Liver (tissue), 9 donors: Measurements from ENCODE around the gene CTNNAL1. TPM values are rescaled to one million over a fixed set of nuclear protein-coding genes. Genes with fewer than 3 reads are reported as not detected.

Source experiments
- DNase-seq: peaks from one replicate; pipeline ENCODE4 v3.0.0-alpha.2; 2017; ENCODE audit warnings: low spot score
- H3K27ac ChIP-seq, 2 donors: one replicate each; pipeline ENCODE4 v1.7.0; 2013; ENCODE audit warnings: inconsistent platforms in 2 of 2, low read length in 2 of 2, control low read depth in 1 of 2, low read depth in 1 of 2, mild to moderate bottlenecking in 1 of 2
- H3K27me3 ChIP-seq, 4 donors: one replicate each; pipeline versions ENCODE4 v1.6.1 to v1.7.0; 2013; ENCODE audit warnings: low read length in 3 of 4, inconsistent platforms in 1 of 4, mild to moderate bottlenecking in 1 of 4, moderate library complexity in 1 of 4; ENCODE audit not compliant: control insufficient read depth in 4 of 4, insufficient read depth in 4 of 4
- H3K36me3 ChIP-seq, 4 donors: one replicate each; pipeline versions ENCODE4 v1.6.1 to v1.7.0; 2013; ENCODE audit warnings: low read length in 3 of 4, mild to moderate bottlenecking in 3 of 4, low read depth in 1 of 4, moderate library complexity in 1 of 4; ENCODE audit not compliant: control insufficient read depth in 4 of 4, insufficient read depth in 3 of 4
- H3K4me1 ChIP-seq, 4 donors: one replicate each; pipeline versions ENCODE4 v1.6.1 to v1.7.0; 2013; ENCODE audit warnings: low read length in 3 of 4, mild to moderate bottlenecking in 3 of 4, moderate library complexity in 1 of 4; ENCODE audit not compliant: control insufficient read depth in 4 of 4, insufficient read depth in 4 of 4
- H3K4me3 ChIP-seq, 3 donors: one replicate each; pipeline versions ENCODE4 v1.6.1 to v1.7.0; 2013; ENCODE audit warnings: low read length in 3 of 3, control low read depth in 1 of 3, low read depth in 1 of 3, mild to moderate bottlenecking in 1 of 3
- H3K9ac ChIP-seq, 2 donors: one replicate each; pipeline ENCODE4 v1.7.0; 2013; ENCODE audit warnings: low read length in 2 of 2, mild to moderate bottlenecking in 2 of 2, moderate library complexity in 2 of 2, control low read depth in 1 of 2, low read depth in 1 of 2
- H3K9me3 ChIP-seq, 4 donors: one replicate each; pipeline versions ENCODE4 v1.6.1 to v1.7.0; 2013; ENCODE audit warnings: low read length in 3 of 4; ENCODE audit not compliant: control insufficient read depth in 4 of 4
- ATF3 ChIP-seq: IDR thresholded peaks from 2 replicates; pipeline ENCODE4 v1.6.1; 2016; ENCODE audit warnings: antibody characterized with exemption
- CTCF ChIP-seq: fragments of 150-350 bp; IDR thresholded peaks from 2 replicates; pipeline ENCODE4 v1.5.1; 2017; ENCODE audit warnings: improper control_type of control experiment, low read depth, low read length; ENCODE audit not compliant: missing input control
- EGR1 ChIP-seq, 2 donors: IDR thresholded peaks; 2 replicates each; pipeline ENCODE4 v1.6.1; 2016 to 2018; ENCODE audit warnings: antibody characterized with exemption in 2 of 2, low read depth in 2 of 2
- FOXA1 ChIP-seq: IDR thresholded peaks from 2 replicates; pipeline ENCODE4 v1.6.1; 2016; ENCODE audit warnings: antibody characterized with exemption
- FOXA2 ChIP-seq: IDR thresholded peaks from 2 replicates; pipeline ENCODE4 v1.6.1; 2016; ENCODE audit warnings: antibody characterized with exemption
- GABPA ChIP-seq, 2 donors: IDR thresholded peaks in 1 of 2; conservative IDR thresholded peaks in 1 of 2; 2 replicates each; pipeline ENCODE4 v1.6.1; 2016; ENCODE audit warnings: antibody characterized with exemption in 2 of 2, mild to moderate bottlenecking in 1 of 2, moderate library complexity in 1 of 2
- HNF4A ChIP-seq, 2 donors: conservative IDR thresholded peaks; 2 replicates each; pipeline ENCODE4 v1.6.1; 2016; ENCODE audit warnings: antibody characterized with exemption in 2 of 2, mild to moderate bottlenecking in 2 of 2
- HNF4G ChIP-seq: IDR thresholded peaks from 2 replicates; pipeline ENCODE4 v1.6.1; 2016; ENCODE audit warnings: antibody characterized with exemption
- JUND ChIP-seq, 2 donors: IDR thresholded peaks; 2 replicates each; pipeline ENCODE4 v1.6.1; 2016; ENCODE audit warnings: antibody characterized with exemption in 2 of 2
- MAX ChIP-seq: IDR thresholded peaks from 2 replicates; pipeline ENCODE4 v1.6.1; 2016; ENCODE audit warnings: antibody characterized with exemption
- NR2F2 ChIP-seq: IDR thresholded peaks from 2 replicates; pipeline ENCODE4 v1.6.1; 2016; ENCODE audit warnings: antibody characterized with exemption
- RAD21 ChIP-seq, 2 donors: IDR thresholded peaks; 2 replicates each; pipeline ENCODE4 v1.6.1; 2016; ENCODE audit warnings: antibody characterized with exemption in 2 of 2, mild to moderate bottlenecking in 2 of 2
- RXRA ChIP-seq, 2 donors: IDR thresholded peaks; 2 replicates each; pipeline ENCODE4 v1.6.1; 2017 to 2018; ENCODE audit warnings: antibody characterized with exemption in 2 of 2, mild to moderate bottlenecking in 1 of 2
- SP1 ChIP-seq: IDR thresholded peaks from 2 replicates; pipeline ENCODE4 v1.6.1; 2018; ENCODE audit warnings: antibody characterized with exemption, mild to moderate bottlenecking
- TAF1 ChIP-seq: conservative IDR thresholded peaks from 2 replicates; pipeline ENCODE4 v1.6.1; 2016; ENCODE audit warnings: antibody characterized with exemption, mild to moderate bottlenecking
- YY1 ChIP-seq: IDR thresholded peaks from 2 replicates; pipeline ENCODE4 v1.6.1; 2016; ENCODE audit warnings: antibody characterized with exemption, mild to moderate bottlenecking
- WGBS: extraction: QIAGEN DNeasy Blood & Tissue Kit; methylation state at CpG from one replicate; pipeline ENCODE4 v1.1.7; 2013; 5-methylcytosine and 5-hydroxymethylcytosine counted together
- polyA plus RNA-seq, 2 donors: library from polyadenylated mRNA; stranded (reverse) in 1 of 2; unstranded in 1 of 2; fragments of 200-250 nt in 1 of 2; fragments of >200 nt in 1 of 2; fragmentation: Nextera tagmentation in 1 of 2; extraction: Ambion mirVana in 1 of 2; gene quantifications; one replicate each; pipeline versions ENCODE4 v1.2.1 to v1.2.3, GENCODE V29; 2013 to 2015
- total RNA-seq, 2 donors: library from RNA; depleted of rRNA; stranded (reverse); fragments of >200 nt; gene quantifications; one replicate each; pipeline ENCODE4 v1.2.3, GENCODE V29; 2014
- TF ChIP-seq, protein P1 (sequence below): IDR thresholded peaks from 2 replicates; pipeline ENCODE4 v1.6.1; 2016; ENCODE audit warnings: antibody characterized with exemption, mild to moderate bottlenecking
- donor health status: healthy.
- donor health status: healthy.
- donor health status: healthy.
- donor health status: healthy.
- donor health status: healthy.

Gene CTNNAL1
- total and polyA plus RNA-seq, 4 donors = 10.5 to 31.5 (median 18.6) TPM

- no peaks in the 10 kb centered on the region for H3K9me3 ChIP-seq
- TF ChIP-seq RAD21 (IDR thresholded peaks at IDR 0.05) (peak; percentile 55 to 60), MAX (peak; percentile 36), JUND (IDR thresholded peaks at IDR 0.05) (peak in 1 of 2 donors; percentile 37), SP1 (no peak), RXRA (IDR thresholded peaks at IDR 0.05) (no peak), YY1 (peak; percentile 74)
- TF ChIP-seq, protein P1, sequence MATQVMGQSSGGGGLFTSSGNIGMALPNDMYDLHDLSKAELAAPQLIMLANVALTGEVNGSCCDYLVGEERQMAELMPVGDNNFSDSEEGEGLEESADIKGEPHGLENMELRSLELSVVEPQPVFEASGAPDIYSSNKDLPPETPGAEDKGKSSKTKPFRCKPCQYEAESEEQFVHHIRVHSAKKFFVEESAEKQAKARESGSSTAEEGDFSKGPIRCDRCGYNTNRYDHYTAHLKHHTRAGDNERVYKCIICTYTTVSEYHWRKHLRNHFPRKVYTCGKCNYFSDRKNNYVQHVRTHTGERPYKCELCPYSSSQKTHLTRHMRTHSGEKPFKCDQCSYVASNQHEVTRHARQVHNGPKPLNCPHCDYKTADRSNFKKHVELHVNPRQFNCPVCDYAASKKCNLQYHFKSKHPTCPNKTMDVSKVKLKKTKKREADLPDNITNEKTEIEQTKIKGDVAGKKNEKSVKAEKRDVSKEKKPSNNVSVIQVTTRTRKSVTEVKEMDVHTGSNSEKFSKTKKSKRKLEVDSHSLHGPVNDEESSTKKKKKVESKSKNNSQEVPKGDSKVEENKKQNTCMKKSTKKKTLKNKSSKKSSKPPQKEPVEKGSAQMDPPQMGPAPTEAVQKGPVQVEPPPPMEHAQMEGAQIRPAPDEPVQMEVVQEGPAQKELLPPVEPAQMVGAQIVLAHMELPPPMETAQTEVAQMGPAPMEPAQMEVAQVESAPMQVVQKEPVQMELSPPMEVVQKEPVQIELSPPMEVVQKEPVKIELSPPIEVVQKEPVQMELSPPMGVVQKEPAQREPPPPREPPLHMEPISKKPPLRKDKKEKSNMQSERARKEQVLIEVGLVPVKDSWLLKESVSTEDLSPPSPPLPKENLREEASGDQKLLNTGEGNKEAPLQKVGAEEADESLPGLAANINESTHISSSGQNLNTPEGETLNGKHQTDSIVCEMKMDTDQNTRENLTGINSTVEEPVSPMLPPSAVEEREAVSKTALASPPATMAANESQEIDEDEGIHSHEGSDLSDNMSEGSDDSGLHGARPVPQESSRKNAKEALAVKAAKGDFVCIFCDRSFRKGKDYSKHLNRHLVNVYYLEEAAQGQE = peak; percentile 27
- H3K27me3 ChIP-seq = no peaks in the 10 kb centered on the region
- DNase-seq = peak; percentile 95
- H3K9ac ChIP-seq = peak within 1 kb of the TSS; percentile 78 to 95
- H3K4me1 ChIP-seq = peaks cover 5 to 27% (median 18%) of the 10 kb centered on the region in 4 donors
- H3K4me3 ChIP-seq = peak within 1 kb of the TSS; percentile 83 to 99 (median 98)
- H3K36me3 ChIP-seq = peaks cover 0 to 8% (median 4%) of the 10 kb centered on the region in 4 donors
- under 1% methylated on average over 48 of the region's 48 CpGs for WGBS
- peak within 1 kb of the TSS; percentile 71 to 96 for H3K27ac ChIP-seq
Observed at GRCh38 chr9:108933718-108934322, 79.5 kb downstream of the CTNNAL1 start, which contains the start of gene ELP1. TSS of gene ELP1 (minus strand) at chr9:108934124. CDS start at chr9:108931146, 2,978 bp downstream.

- DNase-seq = no peak
- under 1% methylated on average over 25 of the region's 25 CpGs for WGBS
- H3K27ac ChIP-seq = peak overlapping the region; percentile 71 to 96
- H3K27me3 ChIP-seq = no peaks in the 10 kb centered on the region
- peak overlapping the region; percentile 61 to 95 for H3K9ac ChIP-seq
- H3K4me1 ChIP-seq = peaks cover 5 to 27% (median 18%) of the 10 kb centered on the region in 4 donors
- TF ChIP-seq RAD21 (IDR thresholded peaks at IDR 0.05) (no peak), HNF4G (no peak), RXRA (IDR thresholded peaks at IDR 0.05) (no peak), FOXA1 (no peak), JUND (IDR thresholded peaks at IDR 0.05) (no peak), NR2F2 (no peak), CTCF (no peak), SP1 (no peak), HNF4A (conservative IDR thresholded peaks at IDR 0.05) (no peak), FOXA2 (no peak), TAF1 (no peak), GABPA (IDR thresholded peaks at IDR 0.05 in 1 of 2, conservative IDR thresholded peaks at IDR 0.05 in 1 of 2) (no peak), EGR1 (IDR thresholded peaks at IDR 0.05; ENCODE audit: low read depth in 2 of 2) (no peak), YY1 (no peak), ATF3 (no peak)
- TF ChIP-seq, protein P1 = no peak
- H3K9me3 ChIP-seq = no peaks in the 10 kb centered on the region
- peak overlapping the region; percentile 83 to 98 (median 85) for H3K4me3 ChIP-seq
- H3K36me3 ChIP-seq = peaks cover 1 to 10% (median 7%) of the 10 kb centered on the region in 4 donors
Observed at GRCh38 chr9:108933231-108933717, 80.0 kb downstream of the CTNNAL1 start.
